Measurements from ENCODE around the gene TMEM255B.

DNA sequence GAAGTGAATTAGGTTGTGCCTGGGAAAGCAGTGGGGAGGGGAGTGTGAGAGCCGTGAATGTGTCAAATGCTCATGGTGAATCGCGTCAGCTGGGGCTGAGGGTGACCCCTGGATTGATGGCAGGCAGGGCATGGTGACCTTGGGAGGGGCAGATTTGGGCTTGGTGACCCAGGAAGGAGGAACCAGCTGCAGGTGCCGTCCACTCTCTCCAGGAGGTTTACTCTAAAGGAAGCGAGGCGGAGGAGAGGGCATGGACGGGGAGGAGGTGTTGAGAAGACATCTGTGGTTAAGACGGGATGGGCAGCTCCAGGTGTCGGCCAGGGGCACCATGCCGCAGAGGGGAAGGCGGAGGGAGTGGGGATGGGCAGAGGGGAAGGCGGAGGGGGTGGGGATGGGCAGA lies 28.7 kb downstream of the TMEM255B start:
- TF ChIP-seq CTCF (IDR thresholded peaks at IDR 0.05 in 2 of 3, conservative IDR thresholded peaks at IDR 0.05 in 1 of 3; ENCODE audit: insufficient read depth in 2 of 3, low read depth in 1 of 3, low read length in 3 of 3) (no peak), ZNF274 (IDR thresholded peaks at IDR 0.05; ENCODE audit: borderline replicate concordance, low read depth, low read length) (no peak), TCF7L2 (IDR thresholded peaks at IDR 0.05; ENCODE audit: low read depth, low read length) (no peak), ZFP1 (CRISPR knock-in tag; IDR thresholded peaks at IDR 0.05) (no peak)
- TF ChIP-seq, protein P1, sequence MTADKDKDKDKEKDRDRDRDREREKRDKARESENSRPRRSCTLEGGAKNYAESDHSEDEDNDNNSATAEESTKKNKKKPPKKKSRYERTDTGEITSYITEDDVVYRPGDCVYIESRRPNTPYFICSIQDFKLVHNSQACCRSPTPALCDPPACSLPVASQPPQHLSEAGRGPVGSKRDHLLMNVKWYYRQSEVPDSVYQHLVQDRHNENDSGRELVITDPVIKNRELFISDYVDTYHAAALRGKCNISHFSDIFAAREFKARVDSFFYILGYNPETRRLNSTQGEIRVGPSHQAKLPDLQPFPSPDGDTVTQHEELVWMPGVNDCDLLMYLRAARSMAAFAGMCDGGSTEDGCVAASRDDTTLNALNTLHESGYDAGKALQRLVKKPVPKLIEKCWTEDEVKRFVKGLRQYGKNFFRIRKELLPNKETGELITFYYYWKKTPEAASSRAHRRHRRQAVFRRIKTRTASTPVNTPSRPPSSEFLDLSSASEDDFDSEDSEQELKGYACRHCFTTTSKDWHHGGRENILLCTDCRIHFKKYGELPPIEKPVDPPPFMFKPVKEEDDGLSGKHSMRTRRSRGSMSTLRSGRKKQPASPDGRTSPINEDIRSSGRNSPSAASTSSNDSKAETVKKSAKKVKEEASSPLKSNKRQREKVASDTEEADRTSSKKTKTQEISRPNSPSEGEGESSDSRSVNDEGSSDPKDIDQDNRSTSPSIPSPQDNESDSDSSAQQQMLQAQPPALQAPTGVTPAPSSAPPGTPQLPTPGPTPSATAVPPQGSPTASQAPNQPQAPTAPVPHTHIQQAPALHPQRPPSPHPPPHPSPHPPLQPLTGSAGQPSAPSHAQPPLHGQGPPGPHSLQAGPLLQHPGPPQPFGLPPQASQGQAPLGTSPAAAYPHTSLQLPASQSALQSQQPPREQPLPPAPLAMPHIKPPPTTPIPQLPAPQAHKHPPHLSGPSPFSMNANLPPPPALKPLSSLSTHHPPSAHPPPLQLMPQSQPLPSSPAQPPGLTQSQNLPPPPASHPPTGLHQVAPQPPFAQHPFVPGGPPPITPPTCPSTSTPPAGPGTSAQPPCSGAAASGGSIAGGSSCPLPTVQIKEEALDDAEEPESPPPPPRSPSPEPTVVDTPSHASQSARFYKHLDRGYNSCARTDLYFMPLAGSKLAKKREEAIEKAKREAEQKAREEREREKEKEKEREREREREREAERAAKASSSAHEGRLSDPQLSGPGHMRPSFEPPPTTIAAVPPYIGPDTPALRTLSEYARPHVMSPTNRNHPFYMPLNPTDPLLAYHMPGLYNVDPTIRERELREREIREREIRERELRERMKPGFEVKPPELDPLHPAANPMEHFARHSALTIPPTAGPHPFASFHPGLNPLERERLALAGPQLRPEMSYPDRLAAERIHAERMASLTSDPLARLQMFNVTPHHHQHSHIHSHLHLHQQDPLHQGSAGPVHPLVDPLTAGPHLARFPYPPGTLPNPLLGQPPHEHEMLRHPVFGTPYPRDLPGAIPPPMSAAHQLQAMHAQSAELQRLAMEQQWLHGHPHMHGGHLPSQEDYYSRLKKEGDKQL (CRISPR knock-in tag; IDR thresholded peaks at IDR 0.05; ENCODE audit: borderline replicate concordance): no peak
